Panc1 (cell line): ENCODE measurements around the gene PRRT1B.

Experiments
- CTCF ChIP-seq: fragments of 450-650 bp; IDR thresholded peaks from 2 replicates; pipeline ENCODE4 v1.5.1; 2017; ENCODE audit warnings: mild to moderate bottlenecking
- TF ChIP-seq, protein P1 (sequence below), 2 experiments: IDR thresholded peaks; 2 replicates each; pipeline ENCODE4 v1.6.1; 2011 to 2012; ENCODE audit warnings: low read depth in 2 of 2, control low read depth in 1 of 2, low read length in 1 of 2, mild to moderate bottlenecking in 1 of 2, moderate library complexity in 1 of 2; ENCODE audit not compliant: insufficient read depth in 1 of 2

- TF ChIP-seq, protein P1, sequence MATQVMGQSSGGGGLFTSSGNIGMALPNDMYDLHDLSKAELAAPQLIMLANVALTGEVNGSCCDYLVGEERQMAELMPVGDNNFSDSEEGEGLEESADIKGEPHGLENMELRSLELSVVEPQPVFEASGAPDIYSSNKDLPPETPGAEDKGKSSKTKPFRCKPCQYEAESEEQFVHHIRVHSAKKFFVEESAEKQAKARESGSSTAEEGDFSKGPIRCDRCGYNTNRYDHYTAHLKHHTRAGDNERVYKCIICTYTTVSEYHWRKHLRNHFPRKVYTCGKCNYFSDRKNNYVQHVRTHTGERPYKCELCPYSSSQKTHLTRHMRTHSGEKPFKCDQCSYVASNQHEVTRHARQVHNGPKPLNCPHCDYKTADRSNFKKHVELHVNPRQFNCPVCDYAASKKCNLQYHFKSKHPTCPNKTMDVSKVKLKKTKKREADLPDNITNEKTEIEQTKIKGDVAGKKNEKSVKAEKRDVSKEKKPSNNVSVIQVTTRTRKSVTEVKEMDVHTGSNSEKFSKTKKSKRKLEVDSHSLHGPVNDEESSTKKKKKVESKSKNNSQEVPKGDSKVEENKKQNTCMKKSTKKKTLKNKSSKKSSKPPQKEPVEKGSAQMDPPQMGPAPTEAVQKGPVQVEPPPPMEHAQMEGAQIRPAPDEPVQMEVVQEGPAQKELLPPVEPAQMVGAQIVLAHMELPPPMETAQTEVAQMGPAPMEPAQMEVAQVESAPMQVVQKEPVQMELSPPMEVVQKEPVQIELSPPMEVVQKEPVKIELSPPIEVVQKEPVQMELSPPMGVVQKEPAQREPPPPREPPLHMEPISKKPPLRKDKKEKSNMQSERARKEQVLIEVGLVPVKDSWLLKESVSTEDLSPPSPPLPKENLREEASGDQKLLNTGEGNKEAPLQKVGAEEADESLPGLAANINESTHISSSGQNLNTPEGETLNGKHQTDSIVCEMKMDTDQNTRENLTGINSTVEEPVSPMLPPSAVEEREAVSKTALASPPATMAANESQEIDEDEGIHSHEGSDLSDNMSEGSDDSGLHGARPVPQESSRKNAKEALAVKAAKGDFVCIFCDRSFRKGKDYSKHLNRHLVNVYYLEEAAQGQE (IDR thresholded peaks at IDR 0.05; ENCODE audit: insufficient read depth in 1 of 2, low read depth in 2 of 2, low read length in 1 of 2), result no peak
- TF ChIP-seq CTCF, result no peak
These were observed 52.8 kb downstream of the PRRT1B start for GRCh38 chr9:131598121-131598520.
